ENCODE results near the gene YIF1A.

GRCh38 chr11:66239998-66240780 is 48.8 kb downstream of the YIF1A start:
- TF ChIP-seq CTCF (IDR thresholded peaks at IDR 0.05; ENCODE audit: low read depth, low read length), result no peak
- no peak for TF ChIP-seq POLR2A (IDR thresholded peaks at IDR 0.05; ENCODE audit: extremely low read depth, insufficient read length)
- no peak for TF ChIP-seq MAX (IDR thresholded peaks at IDR 0.05; ENCODE audit: low read depth, low read length)
